ENCODE data around the gene CIB4. TPM values are rescaled to one million over a fixed set of nuclear protein-coding genes. Genes with fewer than 3 reads are reported as not detected.

The CIB4 gene
- total and polyA plus RNA-seq, 2 of the 13 experiments (the other 11 are each of a cell fraction or from before 2014, with no cell fraction given) = not detected

- ChIA-PET CTCF (ENCODE audit: low intra/inter-chr PET ratio, low total read pairs) (no interaction called here), POLR2A (no interaction called here)
- Histone ChIP-seq H3K79me2 (ENCODE audit: insufficient read depth, low read length) (no peaks in the 10 kb centered on the region), H4K20me1 (ENCODE audit: insufficient read depth, low read length) (no peaks in the 10 kb centered on the region), H3K4me3 (replicated peaks in 1 of 3; ENCODE audit: insufficient read depth in 1 of 3, low read depth in 2 of 3, low read length in 3 of 3) (no peak overlapping the region), H3K9me3 (ENCODE audit: low read length) (no peaks in the 10 kb centered on the region), H3K27ac (ENCODE audit: extremely low read length, insufficient read depth, low read length) (no peak overlapping the region), H3K9ac (ENCODE audit: insufficient read depth, low read depth, low read length) (no peak overlapping the region), H3K4me2 (ENCODE audit: low read depth, low read length) (no peak overlapping the region), H3K27me3 (ENCODE audit: control insufficient read depth in 1 of 2, insufficient read depth in 2 of 2, low read length in 2 of 2) (peaks cover 11 to 86% of the 10 kb centered on the region in 2 experiments), H3K4me1 (ENCODE audit: insufficient read depth, low read length) (no peaks in the 10 kb centered on the region), H2AFZ (ENCODE audit: low read length) (no peak overlapping the region), H3K36me3 (replicated peaks in 1 of 2; ENCODE audit: control insufficient read depth in 1 of 2, insufficient read depth in 2 of 2, low read length in 2 of 2) (no peaks in the 10 kb centered on the region)
- intact Hi-C loops (cut with micrococcal nuclease; ENCODE audit: unreplicated experiment) (no loop called here), in situ Hi-C loops (cut with HindIII; ENCODE audit: extremely low pct_ligation_motif_present, low pct_unique_long_range_greater_than_20kb) (no loop called here)
- WGBS (ENCODE audit: low lambda C conversion rate) = 5% methylated on average over 7 of the region's 7 CpGs
- TF ChIP-seq MXD1 (CRISPR knock-in tag; IDR thresholded peaks at IDR 0.05) (no peak), TBP (CRISPR knock-in tag; IDR thresholded peaks at IDR 0.05) (no peak), SMYD3 (CRISPR knock-in tag; IDR thresholded peaks at IDR 0.05) (no peak), HNRNPLL (IDR thresholded peaks at IDR 0.05; ENCODE audit: low read depth, low read length, poor library complexity, severe bottlenecking) (no peak), ZNF724P (CRISPR knock-in tag; IDR thresholded peaks at IDR 0.05; ENCODE audit: borderline replicate concordance) (no peak), ZNF83 (CRISPR knock-in tag; IDR thresholded peaks at IDR 0.05; ENCODE audit: borderline replicate concordance) (no peak), TP53 (CRISPR knock-in tag; conservative IDR thresholded peaks at IDR 0.05) (no peak), SIN3B (IDR thresholded peaks at IDR 0.05; ENCODE audit: low read length) (no peak), ATF6 (CRISPR knock-in tag; conservative IDR thresholded peaks at IDR 0.05) (no peak), ZFP36 (IDR thresholded peaks at IDR 0.05; ENCODE audit: borderline replicate concordance, low read depth, low read length, partially characterized antibody) (no peak), HOMEZ (CRISPR knock-in tag; IDR thresholded peaks at IDR 0.05; ENCODE audit: low read depth) (no peak), SALL1 (CRISPR knock-in tag; IDR thresholded peaks at IDR 0.05) (no peak), ZNF512 (CRISPR knock-in tag; IDR thresholded peaks at IDR 0.05) (no peak), ZNF761 (CRISPR knock-in tag; conservative IDR thresholded peaks at IDR 0.05) (no peak), MEIS1 (CRISPR knock-in tag; IDR thresholded peaks at IDR 0.05; ENCODE audit: borderline replicate concordance) (no peak), ATF1 (CRISPR knock-in tag; IDR thresholded peaks at IDR 0.05) (no peak), ZSCAN31 (CRISPR knock-in tag; IDR thresholded peaks at IDR 0.05; ENCODE audit: low read depth) (no peak), ZNF432 (CRISPR knock-in tag; IDR thresholded peaks at IDR 0.05; ENCODE audit: borderline replicate concordance) (no peak), PHF21A (CRISPR knock-in tag; IDR thresholded peaks at IDR 0.05) (no peak)
- FAIRE-seq (no peak), DNase-seq (ENCODE audit: low spot score) (no peak), ATAC-seq (no peak)
- no TSS peak for BruUV-seq (replicated peaks)
Observed at GRCh38 chr2:26649322-26649721, 8.2 kb upstream of the CIB4 start.

Data from HepG2 (cell line).